Endodermal cell (in vitro differentiated cells): Measurements from ENCODE around the gene NUDT16L1. TPM values are rescaled to one million over a fixed set of nuclear protein-coding genes. Genes with fewer than 3 reads are reported as not detected.
A peak's percentile ranks its signal among the peaks of the same experiment; 100 is the strongest.

Experiments
- DNase-seq: peaks from one replicate; pipeline ENCODE4 v3.0.0-alpha.2; 2017
- H3K27ac ChIP-seq: 2 replicates; pipeline ENCODE4 v1.5.1; 2013; ENCODE audit warnings: mild to moderate bottlenecking, low read depth, low read length, moderate library complexity
- H3K27me3 ChIP-seq: 2 replicates; pipeline ENCODE4 v1.6.1; 2013; ENCODE audit warnings: mild to moderate bottlenecking, low read length, moderate library complexity; ENCODE audit not compliant: insufficient read depth, control insufficient read depth, poor library complexity, severe bottlenecking
- H3K36me3 ChIP-seq: 2 replicates; pipeline ENCODE4 v1.7.0; 2013; ENCODE audit warnings: mild to moderate bottlenecking, low read length, moderate library complexity; ENCODE audit not compliant: control insufficient read depth, insufficient read depth
- H3K4me1 ChIP-seq: one replicate; pipeline ENCODE4 v1.7.0; 2013; ENCODE audit warnings: low read length; ENCODE audit not compliant: control insufficient read depth, insufficient read depth
- H3K4me3 ChIP-seq: 2 replicates; pipeline ENCODE4 v1.5.1; 2013; ENCODE audit warnings: mild to moderate bottlenecking, low read length, moderate library complexity
- H3K9ac ChIP-seq: 2 replicates; pipeline ENCODE4 v1.6.1; 2013; ENCODE audit warnings: mild to moderate bottlenecking, low read length, moderate library complexity; ENCODE audit not compliant: poor library complexity, severe bottlenecking; ENCODE audit errors: extremely low read depth
- H3K9me3 ChIP-seq: 2 replicates; pipeline ENCODE4 v1.6.1; 2013; ENCODE audit warnings: mild to moderate bottlenecking, low read length, moderate library complexity; ENCODE audit not compliant: control insufficient read depth
- H3K27ac Mint-ChIP-seq: 2 replicates; pipeline ENCODE4 v1.8.0; 2020; ENCODE audit warnings: mixed read lengths
- H3K27me3 Mint-ChIP-seq: 2 replicates; pipeline ENCODE4 v1.8.0; 2021; ENCODE audit warnings: mild to moderate bottlenecking, mixed read lengths; ENCODE audit not compliant: insufficient read depth
- H3K36me3 Mint-ChIP-seq: 2 replicates; pipeline ENCODE4 v1.8.0; 2020; ENCODE audit warnings: low read depth, mixed read lengths
- H3K4me1 Mint-ChIP-seq: 2 replicates; pipeline ENCODE4 v1.8.0; 2020; ENCODE audit warnings: mixed read lengths
- H3K4me3 Mint-ChIP-seq: 2 replicates; pipeline ENCODE4 v1.8.0; 2020; ENCODE audit warnings: mild to moderate bottlenecking, moderate library complexity, mixed read lengths
- H3K9me3 Mint-ChIP-seq: 2 replicates; pipeline ENCODE4 v1.8.0; 2020; ENCODE audit warnings: mild to moderate bottlenecking, mixed read lengths
- WGBS, 2 experiments: methylation state at CpG; one replicate each; pipeline versions ENCODE4 v1.1.5 to v1.1.7; 2013; ENCODE audit warnings: missing lambda C conversion rate in 2 of 2, mixed read lengths in 1 of 2; ENCODE audit not compliant: insufficient coverage in 1 of 2, insufficient read length in 1 of 2; 5-methylcytosine and 5-hydroxymethylcytosine counted together
- total RNA-seq, 2 donors: library from RNA; stranded (reverse); fragmentation: NEBNext Ultra II Directional in 1 of 2; extraction: Animal tissue kit (Norgen Biotek cat#: 25700) in 1 of 2; gene quantifications; 2 replicates in 1 of 2; 3 replicates in 1 of 2; pipeline ENCODE4 v1.2.1, GENCODE V29; 2021
- TF ChIP-seq, protein P1 (sequence below): fragments of 200-600 bp; sonication (generic); conservative IDR thresholded peaks from 2 replicates; pipeline ENCODE4 v1.5.0; 2021; ENCODE audit warnings: antibody characterized with exemption, mild to moderate bottlenecking

NUDT16L1 gene
- total RNA-seq, 2 donors from 2014 or later: 38.6 to 40.7 TPM

DNA sequence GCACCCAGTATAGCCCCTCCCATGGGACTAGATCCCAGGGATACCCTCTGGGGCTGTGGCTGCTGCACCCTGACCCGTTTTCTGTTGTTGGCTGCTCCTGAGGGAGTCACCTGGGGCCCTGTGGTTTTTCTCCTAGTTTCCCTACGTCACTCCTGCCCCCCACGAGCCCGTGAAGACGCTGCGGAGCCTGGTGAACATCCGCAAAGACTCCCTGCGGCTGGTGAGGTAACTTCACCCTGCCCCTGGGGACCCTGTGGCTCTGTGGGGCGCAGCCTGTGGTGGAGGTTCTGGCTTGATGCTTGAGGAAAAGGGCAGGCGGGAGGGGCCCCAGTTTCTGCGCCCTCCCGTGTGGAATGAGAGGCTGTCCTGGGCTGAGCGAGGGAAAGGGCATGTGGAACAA lies 41.5 kb upstream of the NUDT16L1 start:
- TF ChIP-seq, protein P1, sequence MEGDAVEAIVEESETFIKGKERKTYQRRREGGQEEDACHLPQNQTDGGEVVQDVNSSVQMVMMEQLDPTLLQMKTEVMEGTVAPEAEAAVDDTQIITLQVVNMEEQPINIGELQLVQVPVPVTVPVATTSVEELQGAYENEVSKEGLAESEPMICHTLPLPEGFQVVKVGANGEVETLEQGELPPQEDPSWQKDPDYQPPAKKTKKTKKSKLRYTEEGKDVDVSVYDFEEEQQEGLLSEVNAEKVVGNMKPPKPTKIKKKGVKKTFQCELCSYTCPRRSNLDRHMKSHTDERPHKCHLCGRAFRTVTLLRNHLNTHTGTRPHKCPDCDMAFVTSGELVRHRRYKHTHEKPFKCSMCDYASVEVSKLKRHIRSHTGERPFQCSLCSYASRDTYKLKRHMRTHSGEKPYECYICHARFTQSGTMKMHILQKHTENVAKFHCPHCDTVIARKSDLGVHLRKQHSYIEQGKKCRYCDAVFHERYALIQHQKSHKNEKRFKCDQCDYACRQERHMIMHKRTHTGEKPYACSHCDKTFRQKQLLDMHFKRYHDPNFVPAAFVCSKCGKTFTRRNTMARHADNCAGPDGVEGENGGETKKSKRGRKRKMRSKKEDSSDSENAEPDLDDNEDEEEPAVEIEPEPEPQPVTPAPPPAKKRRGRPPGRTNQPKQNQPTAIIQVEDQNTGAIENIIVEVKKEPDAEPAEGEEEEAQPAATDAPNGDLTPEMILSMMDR: no peak
- Mint-ChIP-seq H3K4me1 (peaks cover 16% of the 10 kb centered on the region), H3K27me3 (no peaks in the 10 kb centered on the region), H3K4me3 (no peak overlapping the region), H3K27ac (no peak overlapping the region), H3K9me3 (no peaks in the 10 kb centered on the region), H3K36me3 (peaks cover 46% of the 10 kb centered on the region)
- Histone ChIP-seq H3K9ac (no peak overlapping the region), H3K27ac (no peak overlapping the region), H3K36me3 (peaks cover 14% of the 10 kb centered on the region), H3K4me3 (no peak overlapping the region), H3K9me3 (no peaks in the 10 kb centered on the region), H3K27me3 (no peaks in the 10 kb centered on the region), H3K4me1 (peaks cover 3% of the 10 kb centered on the region)
- DNase-seq: no peak
- WGBS, 2 experiments: 95 to 97% methylated on average over 7 to 13 of the region's 13 CpGs

DNA sequence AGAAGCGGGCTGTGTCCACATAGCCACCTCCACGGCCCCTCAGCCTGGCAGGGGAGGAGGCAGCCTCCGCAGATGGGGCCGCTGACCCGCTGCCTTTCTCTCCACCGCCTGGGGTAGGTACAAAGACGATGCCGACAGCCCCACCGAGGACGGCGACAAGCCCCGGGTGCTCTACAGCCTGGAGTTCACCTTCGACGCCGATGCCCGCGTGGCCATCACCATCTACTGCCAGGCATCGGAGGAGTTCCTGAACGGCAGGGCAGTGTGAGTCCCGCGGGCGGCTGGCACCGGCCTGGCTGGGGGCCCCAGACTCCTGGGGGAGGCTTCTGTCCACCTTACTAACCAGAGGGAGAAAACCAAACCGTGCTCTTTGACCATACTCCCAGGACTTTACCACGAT lies 40.8 kb upstream of the NUDT16L1 start:
- no peak overlapping the region for H3K27ac Mint-ChIP-seq
- Histone ChIP-seq H3K27me3 (no peaks in the 10 kb centered on the region), H3K36me3 (peaks cover 21% of the 10 kb centered on the region), H3K27ac (no peak overlapping the region), H3K9me3 (no peaks in the 10 kb centered on the region), H3K4me1 (peaks cover 3% of the 10 kb centered on the region), H3K4me3 (no peak overlapping the region), H3K9ac (no peak overlapping the region)
- no peak for DNase-seq
- 96 to 97% methylated on average over 20 to 25 of the region's 25 CpGs for WGBS, 2 experiments
- H3K36me3 Mint-ChIP-seq: peaks cover 50% of the 10 kb centered on the region
- TF ChIP-seq, protein P1: no peak
- H3K4me1 Mint-ChIP-seq: peaks cover 16% of the 10 kb centered on the region
- no peak overlapping the region for H3K4me3 Mint-ChIP-seq
- no peaks in the 10 kb centered on the region for H3K27me3 Mint-ChIP-seq
- no peaks in the 10 kb centered on the region for H3K9me3 Mint-ChIP-seq

DNA sequence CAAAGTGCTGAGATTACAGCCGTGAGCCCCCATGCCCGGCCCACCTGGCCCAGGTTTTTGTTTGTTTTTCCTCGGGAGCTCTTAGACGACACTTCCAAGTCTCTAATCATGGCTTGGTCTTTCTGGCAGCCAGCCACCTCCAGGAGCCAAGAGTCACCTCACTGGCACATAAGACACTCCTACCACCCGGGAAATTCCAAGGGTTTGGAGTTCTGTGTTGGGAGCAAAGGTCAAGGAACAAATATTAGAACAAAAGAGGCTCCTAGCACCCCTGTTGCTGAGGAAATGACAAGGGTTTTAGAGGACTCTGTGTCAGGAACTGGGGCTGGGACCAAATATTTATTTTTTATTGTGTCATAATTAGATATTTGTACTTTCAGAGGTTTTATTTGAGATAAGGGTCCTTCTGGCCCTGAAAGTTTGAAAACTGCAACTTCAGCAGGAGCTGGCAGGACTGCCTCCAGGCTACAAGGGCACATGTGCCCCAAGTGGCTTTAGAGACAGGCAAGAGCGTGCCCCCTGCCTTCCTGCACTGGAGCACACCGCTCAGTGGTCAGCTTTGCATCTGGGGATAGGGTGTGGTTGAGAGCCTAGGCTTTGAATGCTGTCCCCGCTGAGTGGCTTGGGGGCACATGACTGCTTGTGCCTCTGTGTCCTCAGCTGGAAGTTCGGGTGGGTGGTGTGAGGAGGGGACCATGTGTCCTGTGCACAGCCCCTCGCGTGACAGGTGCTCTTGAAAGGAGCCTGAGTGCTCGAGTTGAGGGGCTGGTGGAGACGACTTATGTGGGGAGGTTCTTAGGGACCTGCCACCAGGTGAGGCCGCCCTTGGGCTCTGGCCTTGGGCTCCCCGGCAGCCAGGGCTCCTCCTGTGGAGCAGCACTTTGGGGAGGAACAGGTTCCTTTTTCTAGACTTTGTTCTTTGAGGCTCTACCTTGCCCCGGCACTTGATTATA lies 39.1 kb upstream of the NUDT16L1 start:
- WGBS, 2 experiments: 91 to 94% methylated on average over 10 to 16 of the region's 16 CpGs
- Histone ChIP-seq H3K27me3 (no peaks in the 10 kb centered on the region), H3K27ac (no peak overlapping the region), H3K4me3 (no peak overlapping the region), H3K4me1 (peaks cover 3% of the 10 kb centered on the region), H3K9ac (no peak overlapping the region), H3K36me3 (peaks cover 21% of the 10 kb centered on the region), H3K9me3 (no peaks in the 10 kb centered on the region)
- peak overlapping the region; percentile 90 for H3K27ac Mint-ChIP-seq
- TF ChIP-seq, protein P1: no peak
- no peak for DNase-seq
- no peaks in the 10 kb centered on the region for H3K27me3 Mint-ChIP-seq
- H3K36me3 Mint-ChIP-seq: peaks cover 50% of the 10 kb centered on the region
- peak overlapping the region; percentile 32 for H3K4me3 Mint-ChIP-seq
- H3K4me1 Mint-ChIP-seq: peaks cover 16% of the 10 kb centered on the region
- H3K9me3 Mint-ChIP-seq: no peaks in the 10 kb centered on the region
